AG08396 (cell line): Measurements from ENCODE around the gene HOXC4.
"Not testable (repeated sequence)": the region's sequence is repeated elsewhere in the genome, so short reads cannot be mapped to it uniquely, and the experiment has no call there.

ENCODE experiments used
- DNase-seq: peaks from one replicate; pipeline ENCODE4 v3.0.0; 2012; ENCODE audit warnings: low spot score, mixed read lengths

Gene HOXC4

DNA sequence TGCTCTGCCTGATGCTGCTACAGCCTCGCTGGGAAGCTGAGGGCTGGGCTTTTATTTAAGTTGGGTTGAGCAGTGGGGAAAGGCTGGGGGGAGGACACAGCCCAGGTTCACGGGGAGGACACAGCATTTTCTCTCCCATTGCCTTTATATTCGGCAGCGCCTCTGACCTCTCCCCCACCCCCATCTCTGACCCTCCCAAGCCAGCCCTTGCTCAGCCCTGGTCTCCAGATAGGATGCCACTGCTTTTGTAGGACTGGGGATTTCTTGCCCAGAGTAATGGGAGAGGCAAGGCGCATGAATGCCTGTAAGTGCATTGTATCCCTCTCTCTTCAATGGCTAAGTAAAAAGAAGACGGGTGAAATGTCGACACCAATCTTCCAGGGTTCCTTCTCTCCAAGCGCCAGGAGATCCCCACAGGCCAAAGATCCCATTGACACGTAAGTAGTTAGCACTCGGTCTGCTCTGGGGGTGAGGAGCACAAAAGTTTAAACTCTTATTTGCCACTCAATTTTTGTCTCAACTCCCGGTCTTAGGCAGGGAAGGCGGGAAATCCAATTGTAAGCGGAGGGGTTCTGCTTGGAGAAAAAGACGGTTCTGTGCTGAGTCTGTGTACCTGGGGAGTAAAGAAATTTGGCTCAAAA, 4.6 kb downstream of the HOXC4 start:
- no peak for DNase-seq

- no peak for DNase-seq
These were observed 6.0 kb downstream of the HOXC4 start for GRCh38 chr12:54059668-54060067.

DNA sequence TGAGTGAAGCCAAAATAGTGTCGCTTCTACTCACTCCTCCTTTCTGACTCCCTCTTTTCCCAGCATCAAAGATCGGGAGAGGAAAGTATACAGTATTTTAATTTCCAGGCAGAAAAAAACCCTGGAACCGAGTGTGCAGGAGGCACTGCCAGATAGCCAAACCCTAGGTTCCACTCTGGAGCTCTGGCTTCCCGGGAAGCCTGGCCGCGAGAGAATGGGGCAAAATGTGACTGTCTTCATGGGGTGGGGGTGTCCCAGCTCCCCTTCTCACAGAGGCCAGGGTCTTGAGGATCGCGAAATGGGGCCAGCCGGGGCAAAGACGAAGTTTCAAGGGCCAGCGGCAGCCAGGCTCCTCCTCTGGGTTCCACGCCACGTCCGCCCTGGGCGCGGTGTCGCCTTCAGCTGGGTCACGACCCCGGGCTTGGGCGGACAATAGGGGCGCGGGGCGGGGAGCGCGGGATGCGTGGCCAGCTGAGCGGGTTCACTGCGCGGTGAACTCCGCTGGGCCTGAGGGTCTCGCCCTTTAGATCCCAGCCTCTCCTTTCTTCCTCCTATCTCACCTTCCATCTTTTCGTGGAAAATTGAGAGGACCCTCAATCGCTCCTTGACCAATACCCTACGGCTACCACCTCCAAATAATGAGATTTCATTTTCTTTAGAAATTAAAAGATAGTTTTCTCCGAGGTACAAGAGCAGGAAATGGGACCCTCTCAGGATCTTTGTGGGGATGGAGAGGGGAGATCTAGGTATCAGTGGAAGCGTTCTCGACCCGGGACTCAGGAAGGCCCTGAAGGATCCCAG, 6.7 kb downstream of the HOXC4 start:
- no peak for DNase-seq

DNA sequence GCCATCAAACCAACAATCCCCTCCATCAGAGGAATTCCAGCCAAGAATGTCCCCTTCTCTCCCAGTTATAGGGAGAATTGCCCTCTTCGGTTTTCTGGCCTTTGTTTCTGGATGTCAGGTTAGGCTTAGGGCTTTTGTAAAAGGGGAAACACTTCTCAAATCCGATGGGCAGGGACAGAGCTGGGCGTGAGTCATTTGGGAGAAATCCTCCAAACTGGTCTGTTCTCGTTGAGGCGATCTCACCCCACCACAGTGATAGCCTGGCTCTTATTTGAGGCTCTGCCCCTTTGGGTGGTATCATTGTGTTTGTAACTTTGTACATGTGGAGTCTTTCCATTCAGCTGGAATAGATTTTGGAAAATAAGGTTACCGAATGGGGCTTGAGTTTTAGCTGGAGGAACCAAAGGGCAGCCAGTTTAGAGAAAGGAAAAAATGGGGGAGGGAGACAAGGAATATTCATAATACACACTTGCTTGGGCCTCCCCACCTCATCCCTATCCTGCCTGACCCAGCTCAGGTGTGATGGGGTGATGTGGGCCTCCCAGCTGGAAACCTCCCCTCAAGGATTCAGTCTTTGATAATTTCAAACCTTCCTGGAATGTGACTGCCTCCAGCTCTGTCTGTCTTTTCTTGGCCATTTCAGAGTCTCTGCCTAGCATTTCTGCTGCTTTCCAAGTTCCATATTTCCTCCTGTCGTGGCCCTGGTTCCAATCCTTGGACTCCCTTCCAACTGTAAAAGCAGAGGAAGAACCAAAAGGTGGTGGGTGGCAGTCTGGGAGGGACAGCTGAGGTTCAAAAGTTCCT, 7.5 kb downstream of the HOXC4 start:
- no peak for DNase-seq

DNA sequence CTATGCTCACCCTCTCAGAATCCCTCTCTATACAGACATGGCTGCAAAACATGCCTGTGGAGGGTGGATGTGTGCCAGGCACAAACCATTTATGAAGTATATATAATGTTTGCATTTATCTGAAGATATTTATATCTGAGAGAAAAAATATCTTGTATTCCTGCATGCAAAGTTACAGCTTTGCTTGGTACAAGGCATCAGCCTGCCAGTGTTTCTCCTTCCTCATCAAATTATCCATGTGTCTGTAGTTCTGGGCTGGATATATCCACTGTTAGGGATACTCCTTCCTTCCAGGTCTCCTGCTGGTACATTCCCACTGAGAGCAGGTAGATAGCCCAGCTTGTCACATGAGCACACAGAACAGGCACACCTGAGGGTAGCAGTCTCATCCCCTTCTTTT, 12.0 kb downstream of the HOXC4 start:
- DNase-seq, result no peak

- no peak for DNase-seq
These were observed 12.8 kb downstream of the HOXC4 start for GRCh38 chr12:54066408-54066807.

DNA sequence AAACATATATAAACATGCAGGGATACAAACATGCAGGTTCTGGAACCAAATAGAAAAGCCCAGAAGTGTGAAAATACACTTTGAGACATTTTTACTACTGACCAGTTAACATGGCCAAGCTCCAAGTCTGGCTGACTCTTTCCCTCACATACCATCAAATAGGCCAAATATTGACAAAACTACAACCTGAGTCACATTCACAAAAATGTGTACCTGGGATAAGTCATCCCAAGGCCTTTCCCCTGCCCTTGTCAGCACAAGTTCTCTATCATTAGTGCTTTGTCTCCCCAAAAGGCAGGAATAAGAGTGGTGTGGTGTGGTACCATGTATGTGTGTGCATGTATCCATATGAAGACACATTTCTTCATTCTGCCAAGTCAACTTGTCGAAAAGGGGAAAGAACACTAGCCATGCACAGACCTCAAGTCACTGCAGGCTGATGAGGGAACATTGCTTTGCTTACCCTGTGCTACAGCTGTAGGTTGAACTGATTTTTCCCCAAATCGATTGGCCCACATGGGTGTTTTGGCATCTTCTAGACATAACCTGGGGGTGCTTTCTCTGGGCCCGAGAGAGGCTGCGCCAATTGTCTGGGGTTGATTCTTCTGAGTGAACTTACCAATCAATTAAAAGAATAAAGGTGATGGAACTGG, 14.9 kb downstream of the HOXC4 start:
- no peak for DNase-seq

DNA sequence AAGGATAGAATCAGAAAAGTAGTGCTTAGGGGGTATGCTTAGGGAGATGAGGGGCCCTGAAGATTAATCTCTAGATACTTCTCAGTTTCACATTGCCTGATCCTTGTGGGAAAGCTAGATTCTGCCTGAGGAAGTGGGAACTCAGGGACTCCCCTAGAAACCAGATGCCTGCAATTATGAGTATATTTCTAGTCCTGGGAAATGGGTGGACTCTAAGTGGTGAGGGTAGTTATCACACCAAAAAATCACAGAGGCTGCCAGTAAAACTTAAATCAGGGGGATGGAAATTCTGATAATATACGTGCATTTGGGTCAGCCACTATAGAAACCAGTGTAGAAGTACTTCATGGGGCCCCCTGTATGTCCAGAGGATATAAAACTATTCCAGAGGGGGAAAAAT, 18.3 kb downstream of the HOXC4 start:
- DNase-seq, result no peak

GRCh38 chr12:54074308-54074707, 20.7 kb downstream of the HOXC4 start:
- DNase-seq, result no peak

DNA sequence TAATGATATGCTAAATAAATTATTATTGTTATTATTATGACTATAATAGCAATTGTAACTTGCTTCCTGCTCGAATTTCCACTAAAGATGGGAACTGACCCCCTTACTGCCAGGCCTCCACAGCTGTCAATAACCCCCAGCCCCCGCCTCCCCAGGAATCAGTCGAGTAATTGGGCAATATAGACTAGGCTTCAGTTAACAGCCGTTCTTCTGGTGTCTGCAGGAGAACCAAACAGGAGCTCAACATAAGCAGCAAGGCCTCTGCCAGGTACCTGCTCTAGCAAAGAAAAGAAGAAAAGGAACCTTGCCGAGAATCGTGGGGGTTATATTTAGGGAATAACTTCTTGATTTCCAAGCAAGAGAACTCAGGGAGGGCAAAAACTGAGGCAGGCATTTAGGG, 21.8 kb downstream of the HOXC4 start:
- DNase-seq, result no peak

GRCh38 chr12:54075974-54076373, 22.3 kb downstream of the HOXC4 start:
- DNase-seq, result no peak

- not testable (repeated sequence) for DNase-seq
These were observed 24.2 kb downstream of the HOXC4 start for GRCh38 chr12:54077843-54078242.

GRCh38 chr12:54079115-54079514, 25.5 kb downstream of the HOXC4 start:
- not testable (repeated sequence) for DNase-seq

DNA sequence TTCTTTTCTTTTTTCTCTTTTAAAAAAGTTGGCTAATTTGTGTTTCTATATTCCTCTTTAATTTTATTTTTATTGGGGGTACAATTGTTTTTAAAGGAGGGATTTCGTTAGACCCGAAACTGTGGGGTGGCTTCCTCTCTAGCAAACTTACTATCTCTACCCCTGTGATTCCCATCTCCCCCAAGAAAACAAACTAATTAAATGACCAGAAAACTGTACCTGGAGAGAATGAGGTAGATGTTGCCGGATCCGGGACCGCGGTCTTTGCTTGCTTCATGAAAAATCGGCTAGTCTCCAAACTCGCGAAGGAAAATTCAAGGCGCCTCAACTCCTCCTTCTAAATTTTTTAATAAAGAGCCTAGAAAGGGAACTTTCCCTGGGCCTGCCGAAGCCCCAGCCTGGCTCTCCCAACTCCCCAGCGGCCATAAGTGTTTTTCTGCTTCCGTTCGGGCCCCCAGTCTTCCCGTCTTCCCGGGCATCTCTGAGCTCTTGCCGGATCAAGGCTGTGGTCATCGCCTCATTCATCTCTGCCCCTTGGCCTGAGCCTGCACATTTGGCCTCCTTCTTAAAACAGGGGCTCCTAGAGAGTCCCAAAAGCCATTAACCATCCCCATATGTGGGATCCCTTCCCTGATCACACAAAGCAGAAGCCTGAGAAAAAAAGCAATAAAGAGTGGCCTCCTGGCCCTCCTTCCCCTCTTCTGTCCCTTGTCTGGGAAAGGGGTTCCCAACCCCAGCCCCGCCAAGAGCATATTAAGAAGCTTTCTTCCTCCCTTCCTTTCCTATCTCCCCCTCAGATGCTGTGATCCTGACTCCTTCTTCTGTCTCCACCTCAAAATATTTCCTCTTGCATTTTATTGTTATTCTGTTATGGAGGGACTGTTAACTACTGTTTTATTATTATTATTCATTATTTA, 26.6 kb downstream of the HOXC4 start:
- DNase-seq, result not testable (repeated sequence)

DNA sequence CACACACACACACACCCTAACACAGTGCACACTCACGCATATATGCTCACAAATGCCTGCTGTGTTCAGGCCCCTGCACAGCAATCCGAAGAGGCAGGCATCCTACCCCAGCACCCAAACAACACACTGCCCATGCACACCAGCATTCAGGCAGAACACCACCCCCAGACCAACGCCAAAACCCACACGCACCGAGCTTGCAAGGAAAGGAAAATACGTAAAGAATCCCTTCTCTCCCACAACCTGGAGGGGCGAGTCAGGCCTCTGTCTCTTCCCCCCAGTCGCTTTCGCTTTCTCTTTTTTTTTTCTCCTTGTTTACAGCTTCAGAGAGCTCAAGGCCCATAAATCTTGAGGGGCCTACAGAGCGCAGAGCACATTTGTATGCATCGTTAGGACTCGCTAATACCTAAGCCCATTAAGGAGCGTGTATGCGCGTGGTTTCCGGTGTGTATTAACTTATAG, 27.4 kb downstream of the HOXC4 start:
- DNase-seq, result not testable (repeated sequence)

GRCh38 chr12:54081581-54082396, 28.2 kb downstream of the HOXC4 start:
- not testable (repeated sequence) for DNase-seq

DNA sequence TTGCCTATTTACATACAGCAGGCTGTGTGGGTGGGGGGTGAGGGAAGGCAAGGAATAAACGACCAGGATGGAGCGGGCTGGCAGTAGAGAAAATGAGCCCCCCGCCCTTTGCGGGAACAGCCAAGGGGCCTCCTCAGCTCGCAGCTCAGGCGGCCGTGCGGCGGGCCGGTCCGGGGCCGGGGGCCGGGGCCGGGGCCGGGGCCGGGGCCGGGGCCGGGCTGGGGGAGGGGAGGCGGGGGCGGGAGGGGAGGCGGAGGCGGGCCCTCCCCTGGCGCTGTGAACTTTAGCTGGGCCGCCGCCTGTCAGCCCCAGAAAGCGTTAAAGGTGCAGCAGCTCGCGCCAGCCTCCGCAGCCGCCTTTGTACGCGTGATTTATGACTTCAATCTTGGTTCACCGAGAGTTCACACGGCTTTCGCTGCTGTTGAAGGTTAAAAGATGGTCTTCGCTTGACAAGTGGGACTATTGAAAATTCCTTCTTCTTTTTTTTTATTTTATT, 28.8 kb downstream of the HOXC4 start:
- DNase-seq, result no peak

DNA sequence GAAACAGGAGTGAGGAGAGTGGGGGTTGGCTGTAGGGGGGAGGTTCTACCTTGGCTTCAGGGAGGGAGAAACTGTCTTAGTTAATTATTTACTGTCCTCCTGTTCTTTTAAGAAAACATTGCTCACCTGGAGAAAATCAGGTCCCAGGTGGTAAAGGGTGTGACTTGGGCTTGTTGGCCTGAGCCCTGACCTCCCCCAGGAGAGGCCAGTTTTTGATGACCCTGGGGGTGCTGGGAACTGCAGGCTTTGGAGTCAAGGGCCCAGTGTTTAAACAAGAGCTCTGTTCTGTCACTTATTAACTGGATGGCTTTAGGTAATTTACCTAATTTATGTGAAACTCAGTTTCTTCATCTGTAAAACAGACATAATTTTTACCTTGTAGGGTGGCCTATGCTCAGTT, 34.4 kb downstream of the HOXC4 start:
- DNase-seq, result not testable (repeated sequence)

DNA sequence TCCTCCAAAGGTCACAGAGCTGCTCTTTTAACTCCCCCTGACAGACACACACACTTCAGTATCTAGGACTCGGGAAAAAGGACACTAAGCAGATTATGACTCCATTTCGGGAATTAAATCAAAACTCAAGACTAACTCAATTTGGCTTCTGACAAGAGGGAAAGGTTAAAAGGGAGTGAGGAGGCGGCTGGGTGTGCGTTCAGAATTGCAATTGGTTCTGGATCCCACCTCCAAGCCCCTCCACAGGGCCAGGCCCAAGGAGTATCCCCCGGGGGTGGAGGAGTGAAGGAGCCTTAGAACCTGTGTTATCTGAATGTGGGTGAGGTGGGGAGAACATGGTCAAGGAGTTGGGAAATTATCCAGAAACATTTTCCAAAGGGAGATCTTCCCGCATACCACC, 35.8 kb downstream of the HOXC4 start:
- DNase-seq, result not testable (repeated sequence)

DNA sequence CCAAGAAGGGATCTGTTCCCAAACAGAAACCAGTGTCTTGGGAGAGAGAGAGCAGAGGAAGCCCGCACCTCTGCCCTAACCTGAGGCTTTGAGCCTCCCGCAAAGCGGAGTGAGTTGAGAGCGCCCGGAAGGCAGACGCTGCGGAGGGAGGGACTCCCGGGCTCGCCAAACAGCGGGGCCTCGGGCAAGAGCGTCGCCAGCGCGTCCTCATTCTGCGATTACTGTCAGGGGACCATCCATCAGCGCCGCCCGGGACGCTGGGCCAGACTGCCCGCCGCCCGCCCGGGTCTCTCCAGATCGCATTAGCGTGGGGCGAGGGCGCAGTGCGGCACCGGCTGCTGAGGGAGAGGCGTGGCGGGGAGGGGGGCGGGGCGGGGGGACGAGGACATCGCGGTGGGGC, 36.7 kb downstream of the HOXC4 start:
- DNase-seq, result not testable (repeated sequence)
